ENCODE measurements around the gene ABHD11. TPM values are rescaled to one million over a fixed set of nuclear protein-coding genes. Genes with fewer than 3 reads are reported as not detected.

Gene ABHD11
- total and polyA plus RNA-seq, 2 experiments from 2014 or later, result 18.7 to 24.6 TPM

GRCh38 chr7:73690646-73691045 lies 48.0 kb downstream of the ABHD11 start:
- TF ChIP-seq ZNF462 (CRISPR knock-in tag; IDR thresholded peaks at IDR 0.05) (no peak), JUNB (IDR thresholded peaks at IDR 0.05; ENCODE audit: unreplicated experiment) (no peak)
- H3K79me2 ChIP-seq (replicated peaks; ENCODE audit: insufficient read depth), result peaks cover 40% of the 10 kb centered on the region
- no peaks in the 10 kb centered on the region; the same call in 2 of the 3 replicates for H3K9me3 Mint-ChIP-seq
- no peak overlapping the region for H3K27ac Mint-ChIP-seq
- H3K27me3 Mint-ChIP-seq (ENCODE audit: insufficient read depth, low read depth, poor library complexity), result peaks cover 4% of the 10 kb centered on the region
- no peaks in the 10 kb centered on the region for H3F3A ChIP-seq (replicated peaks; ENCODE audit: low read depth)
- DNase-seq (ENCODE audit: low spot score) (no peak), ATAC-seq (no peak)
- H3K27ac ChIP-seq (ENCODE audit: low read depth), result no peak overlapping the region
- H3K36me3 ChIP-seq (ENCODE audit: insufficient read depth), result peaks cover 31% of the 10 kb centered on the region; the same call in 1 of the 2 replicates
- no peak overlapping the region for H2AFZ ChIP-seq
- no peaks in the 10 kb centered on the region for H3K27me3 ChIP-seq (ENCODE audit: insufficient read depth)
- H3K36me3 Mint-ChIP-seq (ENCODE audit: low read depth), result peaks cover 73% of the 10 kb centered on the region
- no peak overlapping the region for H3K4me3 Mint-ChIP-seq
- H3K4me1 ChIP-seq (ENCODE audit: insufficient read depth), result no peaks in the 10 kb centered on the region
- no peaks in the 10 kb centered on the region for H3K4me1 Mint-ChIP-seq
- H3K4me2 ChIP-seq, result no peak overlapping the region
- no peak overlapping the region for H3K4me3 ChIP-seq
- no peaks in the 10 kb centered on the region for H3K9me2 ChIP-seq (ENCODE audit: insufficient read depth)
- H4K20me1 ChIP-seq (replicated peaks; ENCODE audit: insufficient read depth), result peaks cover 27% of the 10 kb centered on the region

GRCh38 chr7:73688288-73688687 lies 50.3 kb downstream of the ABHD11 start:
- Histone ChIP-seq H3K36me3 (ENCODE audit: insufficient read depth) (peaks cover 23% of the 10 kb centered on the region; the same call in 1 of the 2 replicates), H3K27me3 (ENCODE audit: insufficient read depth) (no peaks in the 10 kb centered on the region), H3K9me2 (ENCODE audit: insufficient read depth) (no peaks in the 10 kb centered on the region), H3K4me2 (no peak overlapping the region), H4K20me1 (replicated peaks; ENCODE audit: insufficient read depth) (peaks cover 25% of the 10 kb centered on the region), H2AFZ (no peak overlapping the region), H3K4me1 (ENCODE audit: insufficient read depth) (no peaks in the 10 kb centered on the region), H3K79me2 (replicated peaks; ENCODE audit: insufficient read depth) (peaks cover 62% of the 10 kb centered on the region), H3K4me3 (no peak overlapping the region), H3F3A (replicated peaks; ENCODE audit: low read depth) (no peaks in the 10 kb centered on the region), H3K27ac (ENCODE audit: low read depth) (no peak overlapping the region)
- DNase-seq (ENCODE audit: low spot score) (no peak), ATAC-seq (no peak)
- no peak overlapping the region for H3K4me3 Mint-ChIP-seq
- H3K9me3 Mint-ChIP-seq, result no peaks in the 10 kb centered on the region; the same call in 2 of the 3 replicates
- peaks cover 5% of the 10 kb centered on the region for H3K27me3 Mint-ChIP-seq (ENCODE audit: insufficient read depth, low read depth, poor library complexity)
- H3K27ac Mint-ChIP-seq, result no peak overlapping the region
- peaks cover 59% of the 10 kb centered on the region for H3K36me3 Mint-ChIP-seq (ENCODE audit: low read depth)
- H3K4me1 Mint-ChIP-seq, result no peaks in the 10 kb centered on the region
- TF ChIP-seq EZH2phosphoT487 (IDR thresholded peaks at IDR 0.05; ENCODE audit: unreplicated experiment) (no peak), ETS1 (IDR thresholded peaks at IDR 0.05) (no peak), CREB1 (CRISPR knock-in tag; IDR thresholded peaks at IDR 0.05; ENCODE audit: low read depth) (no peak), CTCF (conservative IDR thresholded peaks at IDR 0.05; ENCODE audit: low read depth in 2 of 2) (no peak), ZNF331 (CRISPR knock-in tag; IDR thresholded peaks at IDR 0.05; ENCODE audit: low read depth) (no peak), POLR2AphosphoS5 (IDR thresholded peaks at IDR 0.05; ENCODE audit: low read depth) (no peak), ZNF114 (CRISPR knock-in tag; IDR thresholded peaks at IDR 0.05) (no peak), NANOG (IDR thresholded peaks at IDR 0.05; ENCODE audit: borderline replicate concordance) (no peak)

Measured in GM23338 (cell line).